ENCODE data around the gene SETD3. TPM values are rescaled to one million over a fixed set of nuclear protein-coding genes. Genes with fewer than 3 reads are reported as not detected.

The SETD3 gene
- total RNA-seq, 1 donor from 2014 or later: 67.7 TPM

GRCh38 chr14:99516871-99517642, 36.4 kb upstream of the SETD3 start:
- peak; percentile 38 for DNase-seq (ENCODE audit: low spot score)

DNA sequence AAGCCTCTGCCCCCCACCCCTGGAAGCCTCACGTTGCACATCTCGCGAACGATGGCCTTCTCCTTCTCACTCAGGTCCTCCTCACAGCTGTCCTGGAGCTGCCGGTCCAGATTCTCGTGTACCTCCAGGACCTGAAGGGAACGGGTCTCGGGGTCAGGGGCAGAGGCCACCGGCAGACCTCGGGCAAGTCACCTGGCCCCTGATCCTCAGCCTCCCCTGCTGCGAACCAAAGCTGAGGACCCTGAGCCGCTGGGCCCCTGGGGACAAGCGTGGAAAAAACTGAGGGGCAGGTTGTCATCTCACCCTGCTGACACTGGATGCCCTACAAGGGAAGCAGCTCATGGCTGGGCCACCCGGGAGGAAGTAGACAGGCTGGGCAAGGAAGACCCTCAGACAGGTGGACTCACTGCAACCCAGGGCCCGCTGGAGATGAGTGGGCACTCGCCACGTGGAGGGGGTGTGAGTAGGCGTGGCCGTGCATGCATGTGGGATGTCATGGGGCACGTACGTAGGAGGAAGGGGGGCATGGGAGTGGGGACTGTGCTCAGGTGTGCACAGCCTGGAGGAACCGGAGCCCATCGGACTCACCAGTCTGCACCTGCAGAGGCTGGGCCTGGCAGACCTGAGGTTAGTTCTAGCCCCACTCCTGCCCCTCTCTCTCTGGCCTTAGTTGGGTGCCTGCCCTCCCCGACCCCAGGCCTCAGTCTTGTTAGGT, 35.7 kb upstream of the SETD3 start:
- peak; percentile 43 for DNase-seq (ENCODE audit: low spot score)

DNA sequence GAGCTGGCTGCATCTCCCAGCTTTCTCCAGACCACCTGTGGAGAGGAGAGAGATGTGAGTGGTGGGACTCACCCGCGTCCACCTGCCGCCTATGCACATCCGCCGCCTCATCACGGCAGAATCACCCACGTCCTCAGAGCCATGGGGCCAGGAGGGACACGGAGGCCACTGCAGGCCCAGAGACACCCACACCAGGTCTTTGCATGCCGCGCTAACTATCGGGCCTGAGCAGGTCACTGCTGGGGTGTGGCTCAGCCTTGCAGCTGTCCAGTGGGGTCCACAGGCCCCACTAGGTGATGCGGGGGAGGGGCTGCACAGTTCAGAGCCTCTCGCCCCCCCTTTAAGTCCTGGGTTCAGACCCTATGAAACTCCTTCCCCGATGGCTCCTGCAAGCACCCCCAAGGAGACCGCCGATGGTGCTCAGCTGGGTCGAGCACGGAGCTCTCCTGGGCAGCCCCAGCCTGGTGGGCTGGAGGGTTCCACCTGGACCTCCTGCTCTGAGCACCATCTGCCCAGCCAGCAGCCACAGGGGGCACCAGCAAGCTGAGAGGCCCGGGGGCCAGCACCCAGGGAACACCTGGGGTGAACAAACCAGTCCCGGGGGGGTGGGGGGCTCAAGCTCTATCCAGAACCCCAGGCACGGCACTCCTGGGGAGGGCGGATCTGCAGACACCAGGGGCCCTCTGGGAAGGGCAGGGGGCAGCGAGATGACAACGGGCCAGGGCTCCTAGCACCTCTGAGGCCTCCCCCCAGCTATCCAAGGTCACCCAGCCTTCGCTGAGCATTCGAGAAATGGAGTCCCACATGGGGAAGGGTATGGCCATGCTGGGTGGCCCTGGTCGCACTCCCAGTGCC, 34.9 kb upstream of the SETD3 start:
- DNase-seq (ENCODE audit: low spot score): peak; percentile 39

DNA sequence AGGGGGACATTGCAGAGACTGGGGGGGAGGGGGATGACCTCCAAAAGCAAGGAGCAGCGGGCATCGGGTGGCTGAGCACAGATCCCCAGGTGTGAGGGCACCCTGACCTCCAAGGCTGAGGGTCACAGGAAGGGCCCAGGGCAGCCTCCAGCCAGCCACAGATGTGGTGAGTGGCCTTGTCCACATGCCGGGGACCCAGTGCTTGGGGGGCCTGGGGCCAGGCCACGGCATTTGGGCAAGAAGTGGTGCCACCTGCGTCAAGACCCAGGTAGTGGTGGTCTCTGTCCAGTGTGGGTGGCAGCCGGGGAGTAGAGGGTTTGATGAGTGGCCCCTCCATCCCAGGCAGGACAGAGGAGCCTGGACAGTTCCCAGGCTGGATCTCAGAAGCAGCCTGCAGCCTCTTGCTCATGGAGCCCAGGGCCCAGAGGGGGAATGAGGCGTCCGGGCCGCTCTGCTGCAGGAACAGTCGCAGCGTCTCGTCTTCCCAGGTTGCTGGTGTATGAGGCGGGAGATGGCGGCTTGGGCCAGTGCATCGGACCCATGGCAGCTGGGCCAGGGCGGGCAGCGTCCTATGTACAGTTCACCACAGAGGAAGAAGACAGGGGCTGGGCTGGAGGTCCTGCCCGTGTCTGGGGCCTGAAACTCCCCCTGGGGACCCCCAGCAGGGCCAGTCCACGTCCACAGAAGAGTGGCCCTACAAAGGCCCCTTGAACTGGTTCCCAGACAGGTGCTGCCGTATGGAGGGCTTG, 34.1 kb upstream of the SETD3 start:
- DNase-seq (ENCODE audit: low spot score): peak; percentile 39

GRCh38 chr14:99513946-99514551, 33.4 kb upstream of the SETD3 start:
- peak; percentile 37 for DNase-seq (ENCODE audit: low spot score)

GRCh38 chr14:99513183-99513694, 32.6 kb upstream of the SETD3 start:
- DNase-seq (ENCODE audit: low spot score): peak; percentile 44

DNA sequence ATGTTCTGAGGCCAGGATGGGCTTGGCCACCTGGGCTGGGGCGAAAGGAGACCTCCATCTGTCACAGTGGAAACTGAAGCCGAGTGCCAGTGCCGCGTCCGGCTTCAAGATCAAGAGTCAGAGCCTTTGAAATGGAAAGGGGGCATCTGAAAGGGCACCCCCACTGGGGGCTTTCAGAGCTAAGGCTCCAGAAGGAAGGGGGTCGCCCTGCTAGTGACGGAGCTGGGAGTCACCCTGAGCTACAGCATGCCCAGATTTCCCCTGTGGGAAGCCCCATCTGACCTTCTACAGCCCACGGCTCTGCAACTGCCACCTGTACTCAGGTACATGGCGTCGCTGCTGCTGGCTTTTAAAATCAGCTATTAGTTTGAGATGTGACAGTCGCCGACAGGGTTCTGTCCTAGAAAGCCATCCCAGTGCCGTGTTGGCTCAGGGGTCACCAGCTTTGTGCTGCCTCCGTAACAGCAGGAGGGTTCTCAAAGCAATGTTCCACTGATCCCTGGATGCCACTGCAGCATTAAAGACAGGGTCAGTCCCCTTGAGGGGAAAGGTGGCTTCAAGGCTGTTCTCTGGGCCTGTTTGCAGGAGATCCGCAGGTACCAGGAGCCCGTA, 32.0 kb upstream of the SETD3 start:
- peak; percentile 40 for DNase-seq (ENCODE audit: low spot score)

GRCh38 chr14:99512110-99512449, 31.4 kb upstream of the SETD3 start:
- DNase-seq (ENCODE audit: low spot score): peak; percentile 29

DNA sequence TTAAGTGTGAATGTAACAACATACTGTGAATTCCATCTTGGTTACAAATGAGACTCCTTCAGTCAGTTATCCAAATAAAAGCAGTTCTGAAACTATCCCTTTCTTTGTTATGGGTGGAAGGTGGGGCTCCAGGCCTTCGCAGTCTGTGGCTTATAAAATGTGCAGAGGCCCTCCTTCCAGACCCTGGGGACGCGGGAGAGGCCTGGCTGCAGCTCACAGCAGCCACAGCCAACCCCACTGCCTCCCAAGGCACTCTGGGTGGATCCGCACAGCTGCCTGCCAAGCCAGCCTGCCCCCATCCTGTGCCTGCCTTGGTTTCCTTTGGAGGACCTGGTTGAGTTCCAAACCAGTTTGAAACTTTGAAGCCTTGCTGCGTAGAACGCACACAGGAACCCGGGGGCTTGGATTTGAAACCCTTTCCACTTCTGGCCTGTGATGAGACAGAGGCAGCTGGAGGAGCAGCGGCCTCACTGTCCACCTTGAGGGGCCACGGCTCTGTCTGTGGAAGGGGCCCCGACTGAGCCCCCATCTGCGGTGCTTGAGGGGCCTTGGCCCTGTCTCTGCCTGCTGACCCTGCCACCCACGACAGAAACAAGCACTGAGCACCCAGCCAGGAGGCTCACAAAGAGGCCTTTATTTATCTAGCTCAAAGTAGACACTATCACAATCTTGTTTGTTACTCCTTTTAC, 30.9 kb upstream of the SETD3 start:
- peak; percentile 42 for DNase-seq (ENCODE audit: low spot score)

GRCh38 chr14:99510556-99511139, 30.0 kb upstream of the SETD3 start:
- no peak for DNase-seq (ENCODE audit: low spot score)

- DNase-seq (ENCODE audit: low spot score): peak; percentile 39
Measured at GRCh38 chr14:99509871-99510555, 29.4 kb upstream of the SETD3 start.

- peak; percentile 39 for DNase-seq (ENCODE audit: low spot score)
Measured at GRCh38 chr14:99508896-99509629, 28.4 kb upstream of the SETD3 start.

GRCh38 chr14:99507860-99508640, 27.4 kb upstream of the SETD3 start:
- no peak for DNase-seq (ENCODE audit: low spot score)

GRCh38 chr14:99506276-99506675, 25.6 kb upstream of the SETD3 start:
- no peak for DNase-seq (ENCODE audit: low spot score)

DNA sequence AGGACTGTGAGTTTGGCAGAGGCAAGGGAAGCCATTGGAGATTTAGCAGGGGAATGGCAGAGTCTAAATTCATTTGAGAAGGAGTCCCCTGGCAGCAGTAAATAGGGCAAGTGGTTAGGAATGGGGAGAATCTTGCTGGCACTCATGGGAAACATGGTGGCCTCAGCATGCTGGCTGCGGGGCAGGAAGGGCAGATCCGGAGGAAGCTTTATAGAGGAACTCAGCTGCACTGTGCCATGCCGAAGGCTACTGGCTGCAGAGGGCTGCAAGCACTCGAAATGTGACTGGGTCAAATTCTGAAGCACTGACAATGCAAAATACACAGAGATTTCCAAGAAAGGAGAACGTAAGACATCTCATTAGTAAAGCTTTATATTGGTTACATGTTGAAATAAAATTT, 24.4 kb upstream of the SETD3 start:
- no peak for DNase-seq (ENCODE audit: low spot score)

GRCh38 chr14:99503848-99504453, 23.3 kb upstream of the SETD3 start:
- no peak for DNase-seq (ENCODE audit: low spot score)

- DNase-seq (ENCODE audit: low spot score): no peak
Measured at GRCh38 chr14:99502989-99503421, 22.3 kb upstream of the SETD3 start.
